Measurements from ENCODE around the gene RAB6B.

DNA sequence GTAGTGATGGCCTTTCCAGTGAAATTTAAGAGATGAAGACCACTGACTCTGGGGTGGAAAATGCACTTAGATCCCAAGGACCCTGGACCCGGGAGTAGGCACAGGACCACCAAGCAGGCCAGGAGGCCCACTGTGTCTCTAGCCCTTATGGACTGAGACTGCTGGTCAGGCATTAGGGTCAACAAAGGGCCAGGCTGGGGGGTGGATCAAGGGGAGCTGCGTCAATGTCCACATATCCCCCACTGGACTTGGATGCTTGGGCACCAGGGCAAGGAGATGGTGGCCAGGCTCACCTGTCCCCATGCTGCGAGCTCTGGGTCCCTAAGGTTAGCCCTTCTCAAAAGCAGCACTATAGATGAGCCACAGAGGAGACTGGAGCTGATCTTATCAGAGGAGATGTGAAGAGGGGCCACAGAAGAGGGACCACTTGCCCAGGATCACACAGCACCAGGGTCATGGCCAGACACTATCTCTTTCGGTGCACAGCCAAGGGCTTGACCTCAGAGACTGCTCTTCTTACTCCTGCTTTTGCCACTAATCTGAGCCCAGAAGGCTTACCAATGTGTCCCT lies 14.7 kb downstream of the RAB6B start:
- TF ChIP-seq, protein P1, sequence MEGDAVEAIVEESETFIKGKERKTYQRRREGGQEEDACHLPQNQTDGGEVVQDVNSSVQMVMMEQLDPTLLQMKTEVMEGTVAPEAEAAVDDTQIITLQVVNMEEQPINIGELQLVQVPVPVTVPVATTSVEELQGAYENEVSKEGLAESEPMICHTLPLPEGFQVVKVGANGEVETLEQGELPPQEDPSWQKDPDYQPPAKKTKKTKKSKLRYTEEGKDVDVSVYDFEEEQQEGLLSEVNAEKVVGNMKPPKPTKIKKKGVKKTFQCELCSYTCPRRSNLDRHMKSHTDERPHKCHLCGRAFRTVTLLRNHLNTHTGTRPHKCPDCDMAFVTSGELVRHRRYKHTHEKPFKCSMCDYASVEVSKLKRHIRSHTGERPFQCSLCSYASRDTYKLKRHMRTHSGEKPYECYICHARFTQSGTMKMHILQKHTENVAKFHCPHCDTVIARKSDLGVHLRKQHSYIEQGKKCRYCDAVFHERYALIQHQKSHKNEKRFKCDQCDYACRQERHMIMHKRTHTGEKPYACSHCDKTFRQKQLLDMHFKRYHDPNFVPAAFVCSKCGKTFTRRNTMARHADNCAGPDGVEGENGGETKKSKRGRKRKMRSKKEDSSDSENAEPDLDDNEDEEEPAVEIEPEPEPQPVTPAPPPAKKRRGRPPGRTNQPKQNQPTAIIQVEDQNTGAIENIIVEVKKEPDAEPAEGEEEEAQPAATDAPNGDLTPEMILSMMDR (IDR thresholded peaks at IDR 0.05), result no peak
- no peak for TF ChIP-seq POLR2A (IDR thresholded peaks at IDR 0.05; ENCODE audit: low read length)
- TF ChIP-seq, protein P2, sequence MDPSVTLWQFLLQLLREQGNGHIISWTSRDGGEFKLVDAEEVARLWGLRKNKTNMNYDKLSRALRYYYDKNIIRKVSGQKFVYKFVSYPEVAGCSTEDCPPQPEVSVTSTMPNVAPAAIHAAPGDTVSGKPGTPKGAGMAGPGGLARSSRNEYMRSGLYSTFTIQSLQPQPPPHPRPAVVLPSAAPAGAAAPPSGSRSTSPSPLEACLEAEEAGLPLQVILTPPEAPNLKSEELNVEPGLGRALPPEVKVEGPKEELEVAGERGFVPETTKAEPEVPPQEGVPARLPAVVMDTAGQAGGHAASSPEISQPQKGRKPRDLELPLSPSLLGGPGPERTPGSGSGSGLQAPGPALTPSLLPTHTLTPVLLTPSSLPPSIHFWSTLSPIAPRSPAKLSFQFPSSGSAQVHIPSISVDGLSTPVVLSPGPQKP (IDR thresholded peaks at IDR 0.05; ENCODE audit: low read depth, low read length), result no peak
- no peak for TF ChIP-seq CEBPB (IDR thresholded peaks at IDR 0.05)
- no peak for TF ChIP-seq RAD21 (conservative IDR thresholded peaks at IDR 0.05 in 1 of 2, IDR thresholded peaks at IDR 0.05 in 1 of 2)
- no peak for TF ChIP-seq SMC3 (IDR thresholded peaks at IDR 0.05)
